ENCODE measurements around the gene WDR91.
"Not testable (repeated sequence)": the region's sequence is repeated elsewhere in the genome, so short reads cannot be mapped to it uniquely, and the experiment has no call there.

The WDR91 gene

GRCh38 chr7:135211179-135211945 is at the start of gene WDR91:
Gene WDR91, minus strand, starts transcription at chr7:135211526. Its CDS starts 24 bp downstream, at chr7:135211502.
- DNase-seq = peak; percentile 76

DNA sequence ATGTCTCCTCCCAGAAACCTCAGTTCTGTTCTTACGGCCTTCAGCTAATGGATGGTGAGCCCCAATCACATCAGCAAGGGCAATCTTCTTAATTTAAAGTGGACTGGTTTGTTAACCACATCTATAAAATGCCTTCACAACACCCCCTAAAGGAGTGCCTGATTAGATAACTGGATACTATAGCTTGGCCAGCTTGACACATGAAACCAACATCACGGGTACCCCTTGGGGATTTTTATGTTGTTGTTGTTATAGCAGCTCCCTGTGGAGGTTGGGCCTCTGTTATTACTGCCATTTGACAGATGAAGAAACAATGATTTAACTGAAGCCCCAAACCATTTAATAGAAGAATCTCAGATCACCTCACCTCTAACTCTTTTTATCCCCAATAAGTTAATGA is 49.1 kb upstream of the WDR91 start:
- DNase-seq = no peak

GRCh38 chr7:135259702-135260101 is 48.4 kb upstream of the WDR91 start:
- no peak for DNase-seq

- DNase-seq = no peak
Observed at GRCh38 chr7:135258585-135258984, 47.3 kb upstream of the WDR91 start.

- DNase-seq = no peak
Observed at GRCh38 chr7:135257790-135258189, 46.5 kb upstream of the WDR91 start.

- no peak for DNase-seq
Observed at GRCh38 chr7:135253851-135254771, 42.8 kb upstream of the WDR91 start.

- no peak for DNase-seq
Observed at GRCh38 chr7:135251496-135252391, 40.4 kb upstream of the WDR91 start.

DNA sequence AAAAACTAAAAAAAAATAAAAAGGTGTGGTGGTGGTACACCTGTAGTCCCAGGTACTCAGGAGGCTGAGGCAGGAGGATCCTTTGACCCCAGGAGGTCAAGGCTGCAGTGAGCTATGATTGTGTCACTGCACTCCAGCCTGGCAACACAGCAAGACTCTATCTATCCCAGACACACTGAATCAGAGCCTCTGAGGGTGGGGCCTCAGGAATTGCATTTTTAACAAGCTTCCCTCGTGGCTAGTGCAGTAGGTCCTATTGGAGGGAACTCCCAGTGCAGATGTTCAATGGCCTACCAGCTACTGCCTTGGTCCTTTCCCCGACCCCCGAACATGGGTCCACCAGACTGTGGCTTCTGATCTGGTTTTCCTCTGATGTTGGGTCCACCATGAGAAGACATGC is 37.2 kb upstream of the WDR91 start:
- no peak for DNase-seq

DNA sequence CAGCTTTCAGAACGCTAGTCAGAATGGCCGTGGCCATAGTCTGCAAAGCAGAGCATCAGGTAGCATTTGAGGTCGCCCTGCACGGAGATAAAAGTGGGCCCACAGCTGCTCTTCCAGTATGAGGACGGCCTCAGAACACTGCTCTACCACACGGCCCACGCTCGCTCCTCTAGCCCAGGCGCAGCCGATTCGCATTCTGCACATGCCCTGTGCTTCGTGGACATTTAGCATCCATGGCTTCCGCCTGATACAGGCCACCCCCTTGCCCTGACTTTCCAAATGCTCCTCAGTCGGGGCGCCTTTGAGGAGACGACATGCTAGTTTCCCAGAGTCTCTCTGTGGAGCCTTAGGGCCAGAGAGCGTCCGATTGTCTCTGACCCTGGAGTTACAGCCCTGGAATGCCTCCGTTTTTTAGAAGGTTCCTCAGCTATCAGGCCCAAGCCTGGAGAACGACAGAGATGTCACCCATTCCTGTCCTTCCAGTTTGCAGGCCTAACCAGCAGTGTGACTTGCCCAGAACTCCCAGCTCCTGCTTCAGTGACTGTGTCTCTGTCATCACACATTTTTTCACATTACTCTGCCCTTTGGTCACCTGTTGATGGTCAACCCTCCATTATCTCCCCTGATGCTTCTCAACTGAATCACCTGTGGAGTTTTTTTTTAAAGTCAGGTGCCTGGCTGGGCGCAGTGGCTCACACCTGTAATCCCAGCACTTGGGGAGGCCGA is 36.6 kb upstream of the WDR91 start:
- DNase-seq = no peak

DNA sequence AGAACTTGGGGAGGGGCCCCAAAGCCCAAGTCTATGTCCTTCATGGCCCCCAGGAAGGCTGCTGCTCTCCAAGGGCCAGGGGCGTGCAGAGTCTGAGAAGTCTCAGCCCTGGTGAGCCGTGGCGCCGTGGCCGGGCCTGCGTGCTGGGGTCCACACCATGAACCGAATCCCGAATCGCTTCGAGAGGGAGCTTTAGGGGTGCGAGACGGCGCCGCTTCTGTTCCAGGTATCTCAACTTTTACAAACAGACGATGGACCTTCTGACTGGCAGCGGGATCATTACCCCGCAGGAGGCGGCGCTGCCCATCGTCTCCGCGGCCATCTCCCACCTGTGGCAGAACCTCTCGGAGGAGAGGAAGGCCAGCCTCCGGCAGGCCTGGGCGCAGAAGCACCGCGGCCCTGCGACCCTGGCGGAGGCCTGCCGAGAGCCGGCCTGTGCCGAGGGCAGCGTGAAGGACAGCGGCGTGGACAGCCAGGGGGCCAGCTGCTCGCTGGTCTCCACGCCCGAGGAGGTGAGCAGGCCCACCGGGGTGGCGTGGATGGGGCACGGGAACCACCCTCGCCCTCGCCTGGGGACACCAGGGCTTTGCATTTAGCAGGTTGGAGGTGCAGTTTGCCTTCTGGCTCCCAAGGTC is 35.0 kb upstream of the WDR91 start:
- no peak for DNase-seq

GRCh38 chr7:135245226-135246190 is 34.2 kb upstream of the WDR91 start:
- DNase-seq = no peak

DNA sequence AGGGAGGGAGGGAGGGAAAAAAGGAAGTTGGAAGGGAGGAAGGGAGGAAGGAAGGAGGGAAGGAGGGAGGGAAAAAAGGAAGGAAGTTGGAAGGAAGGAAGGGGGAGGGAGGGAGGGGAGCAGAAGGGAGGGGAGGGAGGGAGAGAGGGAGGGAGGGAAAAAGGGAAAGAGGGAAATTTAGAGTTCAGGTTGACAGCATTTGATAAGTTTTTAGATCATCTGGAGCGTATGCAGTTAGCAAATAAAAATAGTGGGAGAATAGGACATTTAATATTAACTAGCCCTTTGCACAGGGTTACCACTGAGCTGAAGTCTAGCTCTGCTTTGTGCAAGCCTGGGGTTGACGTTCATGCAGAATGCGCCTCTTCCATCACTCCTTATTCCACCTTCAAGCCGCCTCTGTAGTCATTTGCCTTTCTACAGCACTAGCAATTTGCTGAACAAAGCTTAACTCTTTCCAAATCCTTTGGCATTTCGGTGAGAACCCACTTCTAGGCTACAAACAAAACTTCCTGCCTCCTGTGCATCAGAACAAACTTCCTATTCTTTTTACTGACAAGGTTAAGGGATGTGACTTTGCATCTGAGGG is 30.9 kb upstream of the WDR91 start:
- DNase-seq = no peak

GRCh38 chr7:135240441-135240840 is 29.1 kb upstream of the WDR91 start:
- DNase-seq = no peak

- DNase-seq = no peak
Observed at GRCh38 chr7:135239263-135239662, 27.9 kb upstream of the WDR91 start.

- DNase-seq = no peak
Observed at GRCh38 chr7:135238112-135238744, 26.9 kb upstream of the WDR91 start.

DNA sequence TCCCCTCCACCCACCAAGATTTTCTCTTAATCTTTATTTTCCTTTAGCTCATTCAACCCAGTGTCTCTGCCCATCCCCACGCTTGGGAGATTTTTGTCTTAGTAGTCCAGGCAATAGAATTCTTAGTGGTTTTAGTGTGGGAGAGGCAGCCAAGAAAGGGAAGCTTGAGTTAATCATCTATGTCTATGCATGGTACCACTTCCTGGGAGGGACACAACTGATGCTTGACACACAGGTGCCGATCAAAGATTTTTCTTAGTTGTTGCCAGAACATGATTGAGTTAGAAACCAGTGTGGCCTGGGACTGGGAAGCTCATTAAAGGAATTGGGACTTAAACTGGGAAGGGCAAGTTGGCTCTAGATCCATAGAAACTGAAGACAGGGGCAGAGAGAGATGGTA is 25.4 kb upstream of the WDR91 start:
- DNase-seq = no peak

- DNase-seq = no peak
Observed at GRCh38 chr7:135235841-135236240, 24.5 kb upstream of the WDR91 start.

GRCh38 chr7:135234727-135235126 is 23.4 kb upstream of the WDR91 start:
- DNase-seq = no peak

DNA sequence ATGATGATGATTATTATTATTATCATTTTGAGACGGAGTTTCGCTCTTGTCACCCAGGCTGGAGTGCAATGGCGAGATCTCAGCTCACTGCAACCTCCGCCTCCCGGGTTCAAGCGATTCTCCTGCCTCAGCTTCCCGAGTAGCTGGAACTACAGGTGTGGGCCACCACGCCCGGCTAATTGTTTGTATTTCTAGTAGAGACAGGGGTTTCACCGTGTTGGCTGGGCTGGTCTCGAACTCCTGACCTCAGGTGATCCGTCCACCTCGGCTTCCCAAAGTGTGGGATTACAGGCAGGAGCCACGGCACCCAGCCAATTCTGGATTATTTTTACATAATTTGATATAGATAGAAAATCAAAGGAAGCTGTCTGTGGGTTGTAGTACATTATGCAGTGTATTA is 22.8 kb upstream of the WDR91 start:
- DNase-seq = not testable (repeated sequence)

GRCh38 chr7:135233570-135233969 is 22.2 kb upstream of the WDR91 start, which contains the start of gene STRA8:
Gene STRA8, plus strand, starts transcription at chr7:135233838. Its CDS starts 6,687 bp downstream, at chr7:135240525.
- DNase-seq = no peak
